ENCODE data around the gene ARSB. TPM values are rescaled to one million over a fixed set of nuclear protein-coding genes. Genes with fewer than 3 reads are reported as not detected.

The ARSB gene
- total RNA-seq, 4 donors from 2014 or later, result 9.1 to 12.7 (median 10.7) TPM

DNA sequence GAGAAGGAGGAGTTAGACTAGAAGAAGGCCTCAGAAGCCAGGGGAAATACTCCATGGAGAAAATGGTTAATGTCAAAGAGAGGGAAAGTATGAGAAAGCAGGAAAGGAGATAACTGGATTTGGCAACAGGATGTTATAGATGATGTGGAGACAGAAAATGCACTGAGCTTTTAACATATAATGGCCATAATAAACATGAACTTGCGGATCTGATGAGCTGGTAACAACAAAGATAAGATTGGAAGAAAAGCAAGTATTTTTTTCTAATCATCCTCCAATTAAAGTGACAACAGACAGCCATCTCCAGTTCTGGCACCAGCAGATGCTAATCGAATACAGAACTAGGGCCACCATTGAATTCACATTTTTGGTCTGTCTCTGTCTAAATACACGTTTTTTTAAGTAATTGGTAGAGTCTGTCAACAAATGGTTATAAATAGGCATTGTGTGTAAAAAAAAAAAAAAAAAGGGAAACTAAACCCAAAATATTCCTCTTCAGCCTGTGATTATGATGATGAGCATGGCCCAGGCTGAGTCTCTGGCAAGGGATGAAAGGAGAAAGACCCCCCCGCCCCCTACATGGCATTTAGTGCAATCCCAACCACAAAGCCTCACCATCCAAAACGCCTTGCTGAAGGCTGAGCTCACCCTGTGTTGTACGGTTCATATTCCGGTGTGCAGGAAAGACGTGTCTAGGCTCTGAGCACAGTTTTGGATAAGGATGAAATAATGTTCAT lies 187.0 kb downstream of the ARSB start:
- Histone ChIP-seq H3K4me3 (no peak overlapping the region), H3K27me3 (no peaks in the 10 kb centered on the region), H3K27ac (no peak overlapping the region), H3K9me3 (no peaks in the 10 kb centered on the region), H3K4me1 (no peaks in the 10 kb centered on the region), H3K36me3 (no peaks in the 10 kb centered on the region)
- DNase-seq, result no peak
- TF ChIP-seq POLR2AphosphoS5 (IDR thresholded peaks at IDR 0.05) (no peak), EP300 (IDR thresholded peaks at IDR 0.05; ENCODE audit: low read depth) (no peak), POLR2A (IDR thresholded peaks at IDR 0.05) (no peak)
- TF ChIP-seq, protein P1, sequence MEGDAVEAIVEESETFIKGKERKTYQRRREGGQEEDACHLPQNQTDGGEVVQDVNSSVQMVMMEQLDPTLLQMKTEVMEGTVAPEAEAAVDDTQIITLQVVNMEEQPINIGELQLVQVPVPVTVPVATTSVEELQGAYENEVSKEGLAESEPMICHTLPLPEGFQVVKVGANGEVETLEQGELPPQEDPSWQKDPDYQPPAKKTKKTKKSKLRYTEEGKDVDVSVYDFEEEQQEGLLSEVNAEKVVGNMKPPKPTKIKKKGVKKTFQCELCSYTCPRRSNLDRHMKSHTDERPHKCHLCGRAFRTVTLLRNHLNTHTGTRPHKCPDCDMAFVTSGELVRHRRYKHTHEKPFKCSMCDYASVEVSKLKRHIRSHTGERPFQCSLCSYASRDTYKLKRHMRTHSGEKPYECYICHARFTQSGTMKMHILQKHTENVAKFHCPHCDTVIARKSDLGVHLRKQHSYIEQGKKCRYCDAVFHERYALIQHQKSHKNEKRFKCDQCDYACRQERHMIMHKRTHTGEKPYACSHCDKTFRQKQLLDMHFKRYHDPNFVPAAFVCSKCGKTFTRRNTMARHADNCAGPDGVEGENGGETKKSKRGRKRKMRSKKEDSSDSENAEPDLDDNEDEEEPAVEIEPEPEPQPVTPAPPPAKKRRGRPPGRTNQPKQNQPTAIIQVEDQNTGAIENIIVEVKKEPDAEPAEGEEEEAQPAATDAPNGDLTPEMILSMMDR (IDR thresholded peaks at IDR 0.05), result no peak
- in situ Hi-C loops (cut with MboI; ENCODE audit: low pct_ligation_motif_present in 1 of 4, low pct_unique_long_range_greater_than_20kb in 1 of 4, low sequenced_read_pairs in 3 of 4) (no loop called here), intact Hi-C loops (cut with DNase I; ENCODE audit: low total_unique reads) (loop anchor here (10.0 kb wide), 1 partner anchor 1037 kb away; no protein-coding TSS in a partner anchor)
- WGBS, 2 donors (ENCODE audit: low coverage in 1 of 2), result 80 to 91% methylated on average over 8 of the region's 8 CpGs

DNA sequence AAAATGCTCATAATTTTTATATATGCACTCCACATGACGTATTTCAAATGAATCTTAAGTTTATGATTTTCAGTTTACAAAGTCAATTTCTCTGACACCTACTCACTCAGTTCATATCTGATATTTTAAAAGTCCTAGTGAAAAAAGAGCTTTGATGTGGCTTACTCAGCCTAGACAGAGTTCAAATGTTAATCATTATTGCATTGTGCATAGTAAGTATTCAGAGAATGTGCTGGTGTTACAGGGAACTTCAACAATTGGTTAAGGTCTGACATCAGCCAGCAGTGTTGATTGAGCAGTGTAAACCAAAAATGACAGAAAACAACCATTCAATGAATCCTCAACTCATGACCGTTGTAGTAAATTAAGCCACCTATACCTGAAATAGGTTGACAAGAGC lies 189.4 kb downstream of the ARSB start:
- Histone ChIP-seq H3K4me3 (no peak overlapping the region), H3K4me1 (no peaks in the 10 kb centered on the region), H3K27me3 (no peaks in the 10 kb centered on the region), H3K36me3 (no peaks in the 10 kb centered on the region), H3K27ac (no peak overlapping the region), H3K9me3 (no peaks in the 10 kb centered on the region)
- in situ Hi-C loops (cut with MboI; ENCODE audit: low pct_ligation_motif_present in 1 of 4, low pct_unique_long_range_greater_than_20kb in 1 of 4, low sequenced_read_pairs in 3 of 4) (no loop called here), intact Hi-C loops (cut with DNase I; ENCODE audit: low total_unique reads) (loop anchor here (10.0 kb wide), 1 partner anchor 1039 kb away; no protein-coding TSS in a partner anchor)
- no peak for DNase-seq
- WGBS, 2 donors (ENCODE audit: low coverage in 1 of 2), result 88 to 93% methylated on average over 2 of the region's 2 CpGs
- no peak for TF ChIP-seq EP300 (IDR thresholded peaks at IDR 0.05; ENCODE audit: low read depth)
- no peak for TF ChIP-seq POLR2AphosphoS5 (IDR thresholded peaks at IDR 0.05)
- no peak for TF ChIP-seq POLR2A (IDR thresholded peaks at IDR 0.05)
- TF ChIP-seq, protein P1 (IDR thresholded peaks at IDR 0.05), result no peak

DNA sequence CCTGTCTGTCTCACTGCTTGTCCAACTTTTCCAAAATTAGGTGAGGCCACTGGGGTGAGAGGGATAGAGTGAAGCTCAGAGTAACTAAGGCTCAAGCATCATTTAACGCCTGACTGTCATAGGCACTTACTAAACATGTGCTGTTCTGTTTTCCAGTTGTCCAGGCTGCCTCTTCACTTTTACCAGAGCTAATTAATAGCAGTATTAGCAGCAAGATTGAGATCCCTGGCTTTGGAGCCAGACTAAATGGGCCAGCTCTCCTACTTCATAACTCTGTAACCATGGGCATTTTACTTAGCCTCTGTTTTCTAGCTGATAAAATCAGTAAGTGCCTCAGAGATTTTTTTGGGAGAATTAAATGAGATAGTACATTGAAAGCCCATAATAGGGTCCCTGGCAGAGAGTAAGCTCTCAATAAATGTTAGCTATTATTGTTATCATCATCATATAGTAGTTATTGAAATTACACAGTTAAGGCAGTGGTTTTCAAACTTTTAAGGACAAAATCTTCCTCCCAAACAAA lies 190.4 kb downstream of the ARSB start:
- in situ Hi-C loops (cut with MboI; ENCODE audit: low pct_ligation_motif_present in 1 of 4, low pct_unique_long_range_greater_than_20kb in 1 of 4, low sequenced_read_pairs in 3 of 4) (no loop called here), intact Hi-C loops (cut with DNase I; ENCODE audit: low total_unique reads) (loop anchor here (5.0 to 10.0 kb wide), 2 partner anchors 882 to 1040 kb away; no protein-coding TSS in a partner anchor)
- no peaks in the 10 kb centered on the region for H3K9me3 ChIP-seq
- DNase-seq, result no peak
- H3K27me3 ChIP-seq, result no peaks in the 10 kb centered on the region
- H3K27ac ChIP-seq, result no peak overlapping the region
- no peak overlapping the region for H3K4me3 ChIP-seq
- WGBS, 2 donors (ENCODE audit: low coverage in 1 of 2), result 90% methylated on average over 1 of the region's 1 CpG; no CpG with 5 or more reads in 1 of the 2 donors
- H3K36me3 ChIP-seq, result no peaks in the 10 kb centered on the region
- TF ChIP-seq, protein P1 (IDR thresholded peaks at IDR 0.05), result no peak
- no peak for TF ChIP-seq POLR2A (IDR thresholded peaks at IDR 0.05)
- no peak for TF ChIP-seq POLR2AphosphoS5 (IDR thresholded peaks at IDR 0.05)
- TF ChIP-seq EP300 (IDR thresholded peaks at IDR 0.05; ENCODE audit: low read depth), result no peak
- H3K4me1 ChIP-seq, result no peaks in the 10 kb centered on the region

DNA sequence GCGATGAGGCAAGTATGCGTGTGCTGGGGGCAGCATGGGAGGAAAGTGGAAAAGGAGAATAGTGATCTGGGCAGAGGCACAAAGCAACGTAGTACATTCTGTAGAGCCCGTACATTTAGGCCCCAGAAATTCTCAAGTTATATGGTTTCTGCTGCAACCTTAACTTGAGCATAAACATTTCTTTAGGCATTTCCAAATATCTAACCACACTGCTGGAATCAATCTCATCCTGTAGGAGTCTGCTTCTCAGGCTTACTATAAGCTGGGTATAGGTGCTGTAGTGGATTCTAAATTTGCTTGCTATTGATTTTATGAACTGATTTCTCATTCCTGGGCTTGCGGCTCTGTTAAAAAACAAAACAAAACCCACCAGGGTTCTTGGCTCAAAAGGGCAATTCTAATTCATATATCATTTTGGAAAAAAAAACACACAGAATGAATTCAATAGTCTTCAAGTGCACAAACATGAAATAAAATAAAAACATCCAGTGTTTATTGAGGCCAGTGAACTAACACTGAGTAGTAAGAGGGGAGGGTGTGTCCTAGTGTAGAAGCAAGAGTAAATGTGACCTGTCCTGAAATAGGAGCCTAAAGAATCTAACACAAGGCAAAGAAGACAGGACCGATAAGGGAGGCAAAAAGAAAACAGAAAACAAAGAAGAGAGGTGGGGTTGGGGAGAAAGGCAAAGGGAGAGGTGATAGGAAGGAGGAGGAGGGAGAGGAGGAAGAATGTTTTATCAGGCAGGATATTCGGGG lies 191.0 kb downstream of the ARSB start:
- Histone ChIP-seq H3K9me3 (no peaks in the 10 kb centered on the region), H3K27ac (no peak overlapping the region), H3K27me3 (no peaks in the 10 kb centered on the region), H3K4me3 (no peak overlapping the region), H3K4me1 (no peaks in the 10 kb centered on the region), H3K36me3 (no peaks in the 10 kb centered on the region)
- no peak for DNase-seq
- TF ChIP-seq POLR2AphosphoS5 (IDR thresholded peaks at IDR 0.05) (no peak), POLR2A (IDR thresholded peaks at IDR 0.05) (no peak), EP300 (IDR thresholded peaks at IDR 0.05; ENCODE audit: low read depth) (no peak)
- TF ChIP-seq, protein P1 (IDR thresholded peaks at IDR 0.05), result no peak
- intact Hi-C loops (cut with DNase I; ENCODE audit: low total_unique reads) (loop anchor here (5.0 to 10.0 kb wide), 2 partner anchors 882 to 1041 kb away; no protein-coding TSS in a partner anchor), in situ Hi-C loops (cut with MboI; ENCODE audit: low pct_ligation_motif_present in 1 of 4, low pct_unique_long_range_greater_than_20kb in 1 of 4, low sequenced_read_pairs in 3 of 4) (no loop called here)
- 85% methylated on average over 7 of the region's 7 CpGs for WGBS, 2 donors (ENCODE audit: low coverage in 1 of 2)

Data from transverse colon (tissue), 4 donors.